Measurements from ENCODE around the gene SNRPB.

SNRPB gene

GRCh38 chr20:2462484-2462883 lies 8.1 kb downstream of the SNRPB start:
- no peak for DNase-seq (ENCODE audit: low read depth)
- in situ Hi-C loops (cut with HindIII; ENCODE audit: low sequenced_read_pairs): no loop called here
- TF ChIP-seq, protein P1, sequence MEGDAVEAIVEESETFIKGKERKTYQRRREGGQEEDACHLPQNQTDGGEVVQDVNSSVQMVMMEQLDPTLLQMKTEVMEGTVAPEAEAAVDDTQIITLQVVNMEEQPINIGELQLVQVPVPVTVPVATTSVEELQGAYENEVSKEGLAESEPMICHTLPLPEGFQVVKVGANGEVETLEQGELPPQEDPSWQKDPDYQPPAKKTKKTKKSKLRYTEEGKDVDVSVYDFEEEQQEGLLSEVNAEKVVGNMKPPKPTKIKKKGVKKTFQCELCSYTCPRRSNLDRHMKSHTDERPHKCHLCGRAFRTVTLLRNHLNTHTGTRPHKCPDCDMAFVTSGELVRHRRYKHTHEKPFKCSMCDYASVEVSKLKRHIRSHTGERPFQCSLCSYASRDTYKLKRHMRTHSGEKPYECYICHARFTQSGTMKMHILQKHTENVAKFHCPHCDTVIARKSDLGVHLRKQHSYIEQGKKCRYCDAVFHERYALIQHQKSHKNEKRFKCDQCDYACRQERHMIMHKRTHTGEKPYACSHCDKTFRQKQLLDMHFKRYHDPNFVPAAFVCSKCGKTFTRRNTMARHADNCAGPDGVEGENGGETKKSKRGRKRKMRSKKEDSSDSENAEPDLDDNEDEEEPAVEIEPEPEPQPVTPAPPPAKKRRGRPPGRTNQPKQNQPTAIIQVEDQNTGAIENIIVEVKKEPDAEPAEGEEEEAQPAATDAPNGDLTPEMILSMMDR (IDR thresholded peaks at IDR 0.05; ENCODE audit: low read depth, low read length, missing control alignments): no peak
- H3K4me3 ChIP-seq (ENCODE audit: low read depth, low read length): no peak overlapping the region

- no peak for DNase-seq (ENCODE audit: low read depth)
- in situ Hi-C loops (cut with HindIII; ENCODE audit: low sequenced_read_pairs): no loop called here
- TF ChIP-seq, protein P1 (IDR thresholded peaks at IDR 0.05; ENCODE audit: low read depth, low read length, missing control alignments): no peak
- no peak overlapping the region for H3K4me3 ChIP-seq (ENCODE audit: low read depth, low read length)
These were observed 9.7 kb downstream of the SNRPB start for GRCh38 chr20:2460752-2461424.

GRCh38 chr20:2459981-2460751 lies 10.4 kb downstream of the SNRPB start:
- in situ Hi-C loops (cut with HindIII; ENCODE audit: low sequenced_read_pairs): no loop called here
- no peak for DNase-seq (ENCODE audit: low read depth)
- TF ChIP-seq, protein P1 (IDR thresholded peaks at IDR 0.05; ENCODE audit: low read depth, low read length, missing control alignments): no peak
- no peak overlapping the region for H3K4me3 ChIP-seq (ENCODE audit: low read depth, low read length)

- in situ Hi-C loops (cut with HindIII; ENCODE audit: low sequenced_read_pairs): no loop called here
- TF ChIP-seq, protein P1 (IDR thresholded peaks at IDR 0.05; ENCODE audit: low read depth, low read length, missing control alignments): no peak
- DNase-seq (ENCODE audit: low read depth): no peak
- H3K4me3 ChIP-seq (ENCODE audit: low read depth, low read length): no peak overlapping the region
These were observed 11.6 kb downstream of the SNRPB start for GRCh38 chr20:2458919-2459499.

DNA sequence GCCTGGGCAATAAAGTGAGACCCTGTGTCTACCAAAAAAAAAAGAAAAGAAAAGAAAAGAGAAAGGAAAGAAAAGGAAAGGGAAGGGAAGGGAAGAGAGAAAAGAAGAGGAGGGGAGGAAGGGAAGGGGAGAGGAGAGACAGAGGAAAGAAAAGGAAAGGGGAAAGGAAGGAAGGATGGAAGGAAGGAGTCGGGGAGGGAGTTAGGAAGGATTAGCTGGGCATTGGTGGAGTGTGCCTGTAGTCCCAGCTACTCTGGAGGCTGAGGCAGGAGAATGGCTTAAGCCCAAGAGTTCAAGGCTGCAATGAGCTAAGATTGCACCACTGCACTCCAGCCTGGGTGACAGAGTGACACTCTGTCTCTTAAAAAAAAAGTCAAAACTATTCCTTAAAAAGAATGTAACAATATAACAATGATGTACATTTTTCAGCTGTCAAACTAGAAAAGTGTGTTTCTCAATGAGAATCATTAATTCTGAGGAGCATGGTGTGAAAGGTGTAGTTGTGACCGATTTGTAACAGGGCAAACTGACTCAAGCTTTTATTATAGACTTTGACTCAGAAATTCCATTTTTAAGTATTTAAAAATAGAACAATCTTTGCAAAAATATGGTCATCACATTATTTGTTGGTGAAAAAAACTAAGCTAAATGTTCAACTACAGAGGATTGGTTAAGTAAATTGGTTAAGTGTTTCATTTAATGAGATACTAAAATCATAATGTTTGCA lies 14.7 kb downstream of the SNRPB start:
- no peak for DNase-seq (ENCODE audit: low read depth)
- in situ Hi-C loops (cut with HindIII; ENCODE audit: low sequenced_read_pairs): no loop called here
- TF ChIP-seq, protein P1 (IDR thresholded peaks at IDR 0.05; ENCODE audit: low read depth, low read length, missing control alignments): no peak
- H3K4me3 ChIP-seq (ENCODE audit: low read depth, low read length): no peak overlapping the region

DNA sequence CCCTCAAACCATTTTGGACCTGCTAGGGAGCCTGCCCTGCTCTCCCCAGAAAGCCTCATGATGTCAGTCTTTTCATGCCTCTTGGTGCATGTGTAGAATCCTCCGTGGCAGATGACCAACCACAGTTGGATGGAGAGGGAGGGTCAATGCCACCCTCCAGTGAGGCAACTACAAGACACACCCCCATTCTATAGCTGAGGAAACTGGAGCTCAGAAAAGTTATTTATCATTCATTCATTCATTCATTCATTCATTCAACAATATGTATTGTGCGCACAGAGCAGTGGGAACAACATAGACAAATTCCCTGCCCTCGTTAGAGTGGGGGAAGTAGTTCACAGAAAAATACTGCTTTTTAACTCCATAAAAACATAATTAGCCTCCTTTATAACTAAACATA lies 16.8 kb downstream of the SNRPB start:
- in situ Hi-C loops (cut with HindIII; ENCODE audit: low sequenced_read_pairs): no loop called here
- TF ChIP-seq, protein P1 (IDR thresholded peaks at IDR 0.05; ENCODE audit: low read depth, low read length, missing control alignments): no peak
- no peak for DNase-seq (ENCODE audit: low read depth)
- no peak overlapping the region for H3K4me3 ChIP-seq (ENCODE audit: low read depth, low read length)
